OCI-LY3 (cell line): ENCODE measurements around the gene SRGAP2B.
"Not testable (repeated sequence)": the region's sequence is repeated elsewhere in the genome, so short reads cannot be mapped to it uniquely, and the experiment has no call there.

Source experiments
- EZH2phosphoT487 ChIP-seq: fragments of 200-600 bp; shearing (Covaris generic); IDR thresholded peaks from 2 replicates; pipeline ENCODE4 v1.6.1; 2018; ENCODE audit warnings: antibody characterized with exemption, mixed run types, low read depth
- TF ChIP-seq, protein P1 (sequence below): fragments of 200-600, 300-600 bp; sonication (generic); IDR thresholded peaks from 2 replicates; pipeline ENCODE4 v1.5.1; 2014; ENCODE audit warnings: antibody characterized with exemption, low read length, low read depth

GRCh38 chr1:145011811-145012210 is 83.3 kb downstream of the SRGAP2B start:
- TF ChIP-seq, protein P1, sequence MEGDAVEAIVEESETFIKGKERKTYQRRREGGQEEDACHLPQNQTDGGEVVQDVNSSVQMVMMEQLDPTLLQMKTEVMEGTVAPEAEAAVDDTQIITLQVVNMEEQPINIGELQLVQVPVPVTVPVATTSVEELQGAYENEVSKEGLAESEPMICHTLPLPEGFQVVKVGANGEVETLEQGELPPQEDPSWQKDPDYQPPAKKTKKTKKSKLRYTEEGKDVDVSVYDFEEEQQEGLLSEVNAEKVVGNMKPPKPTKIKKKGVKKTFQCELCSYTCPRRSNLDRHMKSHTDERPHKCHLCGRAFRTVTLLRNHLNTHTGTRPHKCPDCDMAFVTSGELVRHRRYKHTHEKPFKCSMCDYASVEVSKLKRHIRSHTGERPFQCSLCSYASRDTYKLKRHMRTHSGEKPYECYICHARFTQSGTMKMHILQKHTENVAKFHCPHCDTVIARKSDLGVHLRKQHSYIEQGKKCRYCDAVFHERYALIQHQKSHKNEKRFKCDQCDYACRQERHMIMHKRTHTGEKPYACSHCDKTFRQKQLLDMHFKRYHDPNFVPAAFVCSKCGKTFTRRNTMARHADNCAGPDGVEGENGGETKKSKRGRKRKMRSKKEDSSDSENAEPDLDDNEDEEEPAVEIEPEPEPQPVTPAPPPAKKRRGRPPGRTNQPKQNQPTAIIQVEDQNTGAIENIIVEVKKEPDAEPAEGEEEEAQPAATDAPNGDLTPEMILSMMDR: not testable (repeated sequence)
- not testable (repeated sequence) for TF ChIP-seq EZH2phosphoT487
